Measurements from ENCODE around the gene MFF.

The MFF gene

GRCh38 chr2:227317834-227318233 is 7.2 kb upstream of the MFF start:
- no peak overlapping the region for H3K4me3 ChIP-seq (ENCODE audit: low read length)
- no peak for TF ChIP-seq ZNF274 (IDR thresholded peaks at IDR 0.05; ENCODE audit: low read depth, low read length)

- no peak overlapping the region for H3K4me3 ChIP-seq (ENCODE audit: low read length)
- TF ChIP-seq ZNF274 (IDR thresholded peaks at IDR 0.05; ENCODE audit: low read depth, low read length), result no peak
These were observed 4.6 kb upstream of the MFF start for GRCh38 chr2:227320305-227321094.

- H3K4me3 ChIP-seq (ENCODE audit: low read length), result no peak overlapping the region
- no peak for TF ChIP-seq ZNF274 (IDR thresholded peaks at IDR 0.05; ENCODE audit: low read depth, low read length)
These were observed 2.4 kb upstream of the MFF start for GRCh38 chr2:227322530-227323205.

GRCh38 chr2:227323818-227324217 is 1.2 kb upstream of the MFF start:
- no peak for TF ChIP-seq ZNF274 (IDR thresholded peaks at IDR 0.05; ENCODE audit: low read depth, low read length)
- no peak overlapping the region for H3K4me3 ChIP-seq (ENCODE audit: low read length)

GRCh38 chr2:227324642-227324994 is 433 bp upstream of the MFF start:
- TF ChIP-seq ZNF274 (IDR thresholded peaks at IDR 0.05; ENCODE audit: low read depth, low read length), result no peak
- H3K4me3 ChIP-seq (ENCODE audit: low read length), result peak overlapping the region; percentile 91

- no peak for TF ChIP-seq ZNF274 (IDR thresholded peaks at IDR 0.05; ENCODE audit: low read depth, low read length)
- H3K4me3 ChIP-seq (ENCODE audit: low read length), result peak overlapping the region; percentile 91
These were observed 766 bp downstream of the MFF start for GRCh38 chr2:227325839-227326195.

GRCh38 chr2:227326783-227327182 is 1.7 kb downstream of the MFF start:
- TF ChIP-seq ZNF274 (IDR thresholded peaks at IDR 0.05; ENCODE audit: low read depth, low read length), result no peak
- H3K4me3 ChIP-seq (ENCODE audit: low read length), result peak overlapping the region; percentile 43; the same call in 1 of the 2 replicates

GRCh38 chr2:227335713-227336112 is 10.7 kb downstream of the MFF start:
- H3K4me3 ChIP-seq (ENCODE audit: low read length), result no peak overlapping the region
- TF ChIP-seq ZNF274 (IDR thresholded peaks at IDR 0.05; ENCODE audit: low read depth, low read length), result no peak

GRCh38 chr2:227337442-227337841 is 12.4 kb downstream of the MFF start:
- no peak for TF ChIP-seq ZNF274 (IDR thresholded peaks at IDR 0.05; ENCODE audit: low read depth, low read length)
- H3K4me3 ChIP-seq (ENCODE audit: low read length), result no peak overlapping the region

GRCh38 chr2:227339098-227339599 is 14.1 kb downstream of the MFF start:
- TF ChIP-seq ZNF274 (IDR thresholded peaks at IDR 0.05; ENCODE audit: low read depth, low read length), result no peak
- no peak overlapping the region for H3K4me3 ChIP-seq (ENCODE audit: low read length)

GRCh38 chr2:227340106-227340505 is 15.1 kb downstream of the MFF start:
- H3K4me3 ChIP-seq (ENCODE audit: low read length), result no peak overlapping the region
- TF ChIP-seq ZNF274 (IDR thresholded peaks at IDR 0.05; ENCODE audit: low read depth, low read length), result no peak

GRCh38 chr2:227341553-227341952 is 16.5 kb downstream of the MFF start:
- no peak overlapping the region for H3K4me3 ChIP-seq (ENCODE audit: low read length)
- TF ChIP-seq ZNF274 (IDR thresholded peaks at IDR 0.05; ENCODE audit: low read depth, low read length), result no peak

- no peak for TF ChIP-seq ZNF274 (IDR thresholded peaks at IDR 0.05; ENCODE audit: low read depth, low read length)
These were observed 19.2 kb downstream of the MFF start for GRCh38 chr2:227344231-227344630.

GRCh38 chr2:227347117-227347516 is 22.1 kb downstream of the MFF start:
- TF ChIP-seq ZNF274 (IDR thresholded peaks at IDR 0.05; ENCODE audit: low read depth, low read length), result no peak
- no peak overlapping the region for H3K4me3 ChIP-seq (ENCODE audit: low read length)

More at GRCh38 chr2:227344231-227344630, 19.2 kb downstream of the MFF start:
- no peak overlapping the region for H3K4me3 ChIP-seq (ENCODE audit: low read length)

- H3K4me3 ChIP-seq (ENCODE audit: low read length), result no peak overlapping the region
- TF ChIP-seq ZNF274 (IDR thresholded peaks at IDR 0.05; ENCODE audit: low read depth, low read length), result no peak
These were observed 23.3 kb downstream of the MFF start for GRCh38 chr2:227348324-227348723.

All from GM08714 (cell line).